VCaP (cell line): Measurements from ENCODE around the gene RNF138.
A peak's percentile ranks its signal among the peaks of the same experiment; 100 is the strongest.

ENCODE experiments used
- H3K27ac ChIP-seq: fragments of 450-650 bp; 2 replicates; pipeline ENCODE4 v1.5.1; 2017
- TF ChIP-seq, protein P1 (sequence below): fragments of 450-650 bp; conservative IDR thresholded peaks from 2 replicates; pipeline ENCODE4 v1.5.1; 2017; ENCODE audit warnings: mild to moderate bottlenecking, moderate library complexity

The RNF138 gene

DNA sequence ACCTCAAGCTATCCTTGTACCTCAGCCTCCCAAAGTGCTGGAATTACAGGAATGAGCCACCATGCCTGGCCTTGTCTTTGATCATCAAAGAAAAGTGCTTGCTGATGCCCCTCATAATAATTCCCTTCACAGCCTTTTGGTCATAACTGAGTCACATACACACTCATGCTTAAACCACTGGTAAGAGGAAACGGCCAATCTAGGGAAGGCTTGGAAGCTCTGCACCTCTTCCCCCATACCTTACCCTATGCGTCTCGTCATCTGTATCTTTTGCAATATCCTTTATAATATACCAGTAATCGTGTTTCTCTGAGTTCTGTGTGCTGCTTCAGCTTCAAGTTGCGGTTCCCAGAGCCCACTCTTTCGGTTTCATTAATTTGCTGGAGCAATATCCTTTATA is 4.8 kb upstream of the RNF138 start:
- H3K27ac ChIP-seq: no peak overlapping the region
- TF ChIP-seq, protein P1, sequence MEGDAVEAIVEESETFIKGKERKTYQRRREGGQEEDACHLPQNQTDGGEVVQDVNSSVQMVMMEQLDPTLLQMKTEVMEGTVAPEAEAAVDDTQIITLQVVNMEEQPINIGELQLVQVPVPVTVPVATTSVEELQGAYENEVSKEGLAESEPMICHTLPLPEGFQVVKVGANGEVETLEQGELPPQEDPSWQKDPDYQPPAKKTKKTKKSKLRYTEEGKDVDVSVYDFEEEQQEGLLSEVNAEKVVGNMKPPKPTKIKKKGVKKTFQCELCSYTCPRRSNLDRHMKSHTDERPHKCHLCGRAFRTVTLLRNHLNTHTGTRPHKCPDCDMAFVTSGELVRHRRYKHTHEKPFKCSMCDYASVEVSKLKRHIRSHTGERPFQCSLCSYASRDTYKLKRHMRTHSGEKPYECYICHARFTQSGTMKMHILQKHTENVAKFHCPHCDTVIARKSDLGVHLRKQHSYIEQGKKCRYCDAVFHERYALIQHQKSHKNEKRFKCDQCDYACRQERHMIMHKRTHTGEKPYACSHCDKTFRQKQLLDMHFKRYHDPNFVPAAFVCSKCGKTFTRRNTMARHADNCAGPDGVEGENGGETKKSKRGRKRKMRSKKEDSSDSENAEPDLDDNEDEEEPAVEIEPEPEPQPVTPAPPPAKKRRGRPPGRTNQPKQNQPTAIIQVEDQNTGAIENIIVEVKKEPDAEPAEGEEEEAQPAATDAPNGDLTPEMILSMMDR: no peak

DNA sequence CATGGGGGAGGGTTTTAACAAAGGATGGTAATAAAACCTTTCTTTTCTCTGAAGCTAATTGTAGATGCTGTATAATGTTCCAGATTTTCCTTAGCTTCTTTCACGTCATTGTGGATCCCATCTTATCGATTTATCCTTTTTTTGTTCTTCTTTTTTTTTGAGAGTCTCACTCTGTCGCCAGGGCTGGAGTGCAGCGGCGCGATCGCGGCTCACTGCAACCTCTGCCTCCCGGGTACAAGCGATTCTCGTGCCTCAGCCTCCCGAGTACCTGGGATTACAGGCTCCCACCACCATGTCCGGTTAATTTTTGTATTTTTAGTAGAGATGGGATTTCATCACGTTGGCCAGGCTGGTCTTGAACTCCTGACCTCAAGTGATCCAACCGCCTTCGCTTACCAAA is 843 bp upstream of the RNF138 start:
- peak overlapping the region; percentile 97 for H3K27ac ChIP-seq

DNA sequence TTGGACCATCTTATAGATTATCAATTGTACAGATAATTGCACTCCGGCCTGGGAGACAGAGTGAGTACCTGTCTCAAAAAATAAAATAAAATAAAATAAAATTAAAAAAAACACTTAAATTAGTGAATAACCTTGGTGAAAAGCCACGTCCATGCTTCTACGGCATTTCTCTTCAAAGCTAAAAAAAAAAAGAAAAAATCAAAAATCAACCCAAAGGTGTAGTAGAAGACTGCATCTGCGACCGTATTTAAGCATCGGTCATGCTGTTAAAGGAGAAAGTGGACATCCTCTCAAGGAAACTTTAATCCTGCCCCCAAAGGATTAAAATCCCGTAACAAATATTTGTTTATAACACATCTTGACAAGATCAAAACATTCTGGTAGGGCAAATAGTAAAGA is 350 bp upstream of the RNF138 start:
- peak overlapping the region; percentile 97 for H3K27ac ChIP-seq
- TF ChIP-seq, protein P1: no peak

DNA sequence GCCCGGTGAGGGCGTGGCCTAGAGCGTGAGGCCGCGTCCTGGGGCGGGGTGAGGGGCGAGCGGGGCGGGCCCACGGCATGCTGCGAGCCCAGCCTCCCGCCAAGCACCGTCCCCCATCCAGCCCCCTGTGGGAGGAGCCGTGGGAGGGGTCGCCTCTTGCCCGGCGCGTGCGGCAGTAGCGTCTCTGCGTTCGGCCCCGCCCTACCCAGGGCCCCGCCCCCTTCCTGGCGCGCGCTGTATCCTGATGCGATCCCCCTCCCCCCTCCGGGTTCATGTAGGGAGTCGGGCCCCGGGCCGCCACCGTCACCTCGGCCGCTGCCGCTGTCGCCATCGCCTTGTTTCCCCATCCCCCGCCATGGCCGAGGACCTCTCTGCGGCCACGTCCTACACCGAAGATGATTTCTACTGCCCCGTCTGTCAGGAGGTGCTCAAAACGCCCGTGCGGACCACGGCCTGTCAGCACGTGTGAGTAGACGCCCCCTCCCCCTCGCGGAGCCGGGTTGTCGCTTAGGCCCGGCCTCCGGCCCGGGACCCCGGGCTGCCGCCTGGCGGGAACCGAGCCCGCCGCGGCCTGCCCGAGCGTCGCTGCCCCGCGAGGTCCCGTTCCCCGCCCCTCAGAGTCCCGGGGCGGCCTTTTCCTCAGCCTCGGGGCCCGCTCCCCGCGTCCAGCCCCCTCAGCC is 888 bp downstream of the RNF138 start:
- peak overlapping the region; percentile 97 for H3K27ac ChIP-seq
- TF ChIP-seq, protein P1: no peak

DNA sequence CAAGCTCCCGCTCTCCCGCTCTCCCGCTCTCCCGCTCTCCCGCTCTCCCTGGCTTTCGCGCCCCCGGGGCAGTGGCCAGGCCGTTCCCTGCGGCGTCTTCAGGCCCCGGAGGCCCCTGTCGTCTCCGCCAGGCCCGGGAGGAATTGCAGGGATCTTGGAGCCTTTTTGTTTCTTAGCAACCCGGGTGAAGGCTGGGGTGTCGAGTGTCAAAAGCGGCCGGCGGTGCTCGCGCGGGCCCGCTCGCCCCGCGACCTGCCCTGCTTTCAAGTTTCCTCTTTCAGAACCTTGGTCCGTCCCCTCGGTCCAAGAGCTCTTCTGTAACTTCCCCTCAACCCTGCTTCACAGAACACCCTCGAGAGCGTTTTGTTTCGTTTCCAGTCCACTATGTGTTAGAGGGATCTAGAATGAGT is 1.4 kb downstream of the RNF138 start:
- peak overlapping the region; percentile 97 for H3K27ac ChIP-seq
- TF ChIP-seq, protein P1: no peak

DNA sequence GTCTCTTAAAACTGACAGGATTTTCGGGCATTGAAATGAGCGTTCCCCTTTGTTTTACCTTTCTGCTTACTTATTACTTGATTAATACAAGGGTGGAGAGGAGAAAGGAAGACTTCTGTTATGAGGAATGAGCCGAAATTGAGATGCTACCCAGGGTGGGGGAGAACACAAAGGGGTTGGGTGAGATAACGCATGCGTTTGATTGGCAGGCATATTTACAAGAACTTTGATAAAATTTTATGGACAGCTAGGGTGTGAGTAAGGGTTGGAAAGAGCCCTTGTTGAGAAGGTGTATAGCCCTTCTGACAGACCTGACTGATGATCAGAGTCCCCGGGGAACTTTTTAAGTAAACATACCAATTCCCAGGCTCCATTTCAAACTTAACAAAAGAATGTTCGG is 1.8 kb downstream of the RNF138 start:
- peak overlapping the region; percentile 97 for H3K27ac ChIP-seq
- TF ChIP-seq, protein P1: no peak

DNA sequence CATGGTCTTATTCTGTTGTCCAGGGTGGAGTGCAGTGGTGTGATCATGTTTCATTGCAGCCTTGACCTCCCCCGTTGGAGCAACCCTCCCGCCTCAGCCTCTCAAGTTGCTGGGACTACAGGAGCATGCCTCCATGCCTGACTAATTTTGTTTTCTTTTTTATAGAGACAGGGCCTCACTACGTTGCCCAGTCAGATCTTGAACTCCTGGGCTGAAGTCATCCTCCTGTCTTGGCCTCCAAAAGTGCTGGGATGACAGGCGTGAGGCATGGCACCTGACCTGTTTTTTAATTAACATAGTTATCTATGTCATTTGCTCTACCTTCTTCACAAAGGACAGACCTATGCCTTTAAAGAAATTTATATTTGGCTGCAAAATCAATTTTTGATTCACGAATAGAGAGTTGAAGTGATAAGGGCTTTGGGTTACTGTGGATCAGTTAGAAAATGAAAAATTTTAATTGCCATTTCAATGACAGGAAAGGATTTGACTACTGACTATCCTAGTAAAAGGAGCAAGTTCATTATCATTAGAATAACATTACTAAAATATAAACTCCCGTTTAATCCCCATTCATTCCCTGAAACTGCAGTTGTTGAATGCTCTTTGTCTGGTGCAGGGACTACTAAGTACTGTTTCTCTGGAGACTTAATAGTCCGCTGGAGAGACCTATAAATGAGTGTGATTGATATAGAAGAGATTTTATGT is 3.7 kb downstream of the RNF138 start:
- TF ChIP-seq, protein P1: no peak
- H3K27ac ChIP-seq: no peak overlapping the region

DNA sequence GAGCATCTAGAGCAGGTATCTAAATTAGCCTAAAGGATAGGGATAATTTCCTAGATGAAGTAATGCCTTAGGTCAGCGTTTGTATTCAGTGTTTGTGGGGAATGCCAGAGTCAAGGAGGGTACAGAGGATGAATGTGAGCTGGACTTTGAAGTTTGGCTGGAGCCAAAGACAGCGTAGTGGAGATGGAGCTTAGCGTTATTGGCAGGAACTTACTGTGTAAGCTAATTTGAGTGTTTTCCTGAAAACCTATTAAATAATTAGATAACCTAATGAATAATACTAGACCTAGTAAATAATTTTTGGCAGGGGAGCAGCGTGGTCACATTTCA is 4.2 kb downstream of the RNF138 start:
- H3K27ac ChIP-seq: no peak overlapping the region
- TF ChIP-seq, protein P1: no peak
